Measurements from ENCODE around the gene GPER1.

DNA sequence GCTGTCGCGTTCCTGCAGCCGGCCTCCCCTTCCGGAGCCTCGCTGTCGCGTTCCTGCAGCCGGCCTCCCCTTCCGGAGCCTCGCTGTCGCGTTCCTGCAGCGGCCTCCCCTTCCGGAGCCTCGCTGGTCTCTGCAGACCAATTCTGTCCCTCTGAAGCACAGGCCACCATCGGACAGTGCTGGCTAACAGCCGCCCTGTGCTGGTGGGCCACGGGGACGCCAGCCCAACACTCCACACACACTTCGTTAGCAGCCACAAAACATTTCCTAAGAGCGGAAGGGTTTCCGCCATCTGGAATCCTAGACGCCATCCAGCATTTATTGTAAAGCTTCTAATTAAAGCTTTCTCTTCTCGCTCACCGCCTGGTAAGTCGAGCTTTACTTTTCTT, 11.2 kb downstream of the GPER1 start:
- TF ChIP-seq ELF4 (IDR thresholded peaks at IDR 0.05): no peak
- TF ChIP-seq ZNF384 (IDR thresholded peaks at IDR 0.05): no peak
- TF ChIP-seq FOXA1 (IDR thresholded peaks at IDR 0.05): no peak
- no peak for TF ChIP-seq SP1 (IDR thresholded peaks at IDR 0.05)
- TF ChIP-seq, protein P1, sequence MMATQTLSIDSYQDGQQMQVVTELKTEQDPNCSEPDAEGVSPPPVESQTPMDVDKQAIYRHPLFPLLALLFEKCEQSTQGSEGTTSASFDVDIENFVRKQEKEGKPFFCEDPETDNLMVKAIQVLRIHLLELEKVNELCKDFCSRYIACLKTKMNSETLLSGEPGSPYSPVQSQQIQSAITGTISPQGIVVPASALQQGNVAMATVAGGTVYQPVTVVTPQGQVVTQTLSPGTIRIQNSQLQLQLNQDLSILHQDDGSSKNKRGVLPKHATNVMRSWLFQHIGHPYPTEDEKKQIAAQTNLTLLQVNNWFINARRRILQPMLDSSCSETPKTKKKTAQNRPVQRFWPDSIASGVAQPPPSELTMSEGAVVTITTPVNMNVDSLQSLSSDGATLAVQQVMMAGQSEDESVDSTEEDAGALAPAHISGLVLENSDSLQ (IDR thresholded peaks at IDR 0.05): no peak
- TF ChIP-seq FOXM1 (IDR thresholded peaks at IDR 0.05; ENCODE audit: borderline replicate concordance): no peak
- TF ChIP-seq BHLHE40 (IDR thresholded peaks at IDR 0.05; ENCODE audit: borderline replicate concordance): no peak
